Epithelial cell of esophagus (primary cell): ENCODE measurements around the gene HSD17B3.

Experiments used
- DNase-seq: peaks from one replicate; pipeline ENCODE4 v3.0.0; 2010; ENCODE audit warnings: low read depth
- H3K4me3 ChIP-seq: 2 replicates; pipeline ENCODE4 v1.5.1; 2011; ENCODE audit warnings: mild to moderate bottlenecking, low read length, control low read depth
- TF ChIP-seq, protein P1 (sequence below): IDR thresholded peaks from 2 replicates; pipeline ENCODE4 v1.5.1; 2011; ENCODE audit warnings: low read depth, mild to moderate bottlenecking, low read length, control low read depth, inconsistent platforms; ENCODE audit not compliant: insufficient read depth; ENCODE audit errors: missing control alignments

Gene HSD17B3

DNA sequence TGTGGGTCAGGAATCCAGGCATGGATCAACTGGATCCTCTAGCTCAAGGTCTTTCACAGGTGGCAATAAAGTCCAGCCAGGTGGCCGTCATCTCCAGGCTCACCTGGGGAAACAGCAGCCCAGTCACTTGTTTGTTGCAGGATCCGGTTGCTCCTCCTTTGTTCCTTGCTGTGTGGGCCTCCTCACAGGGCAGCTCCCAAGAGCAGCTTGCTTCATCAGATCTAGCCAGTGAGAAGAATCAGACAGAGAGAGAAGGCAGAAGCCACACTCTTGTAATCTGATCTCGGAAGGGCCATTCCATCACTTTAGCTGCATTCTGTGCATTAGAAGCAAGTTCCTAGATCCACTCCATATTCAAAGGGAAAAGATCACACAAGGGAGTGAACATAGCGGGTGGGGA lies 3.2 kb upstream of the HSD17B3 start:
- TF ChIP-seq, protein P1, sequence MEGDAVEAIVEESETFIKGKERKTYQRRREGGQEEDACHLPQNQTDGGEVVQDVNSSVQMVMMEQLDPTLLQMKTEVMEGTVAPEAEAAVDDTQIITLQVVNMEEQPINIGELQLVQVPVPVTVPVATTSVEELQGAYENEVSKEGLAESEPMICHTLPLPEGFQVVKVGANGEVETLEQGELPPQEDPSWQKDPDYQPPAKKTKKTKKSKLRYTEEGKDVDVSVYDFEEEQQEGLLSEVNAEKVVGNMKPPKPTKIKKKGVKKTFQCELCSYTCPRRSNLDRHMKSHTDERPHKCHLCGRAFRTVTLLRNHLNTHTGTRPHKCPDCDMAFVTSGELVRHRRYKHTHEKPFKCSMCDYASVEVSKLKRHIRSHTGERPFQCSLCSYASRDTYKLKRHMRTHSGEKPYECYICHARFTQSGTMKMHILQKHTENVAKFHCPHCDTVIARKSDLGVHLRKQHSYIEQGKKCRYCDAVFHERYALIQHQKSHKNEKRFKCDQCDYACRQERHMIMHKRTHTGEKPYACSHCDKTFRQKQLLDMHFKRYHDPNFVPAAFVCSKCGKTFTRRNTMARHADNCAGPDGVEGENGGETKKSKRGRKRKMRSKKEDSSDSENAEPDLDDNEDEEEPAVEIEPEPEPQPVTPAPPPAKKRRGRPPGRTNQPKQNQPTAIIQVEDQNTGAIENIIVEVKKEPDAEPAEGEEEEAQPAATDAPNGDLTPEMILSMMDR = no peak
- no peak for DNase-seq
- no peak overlapping the region for H3K4me3 ChIP-seq

DNA sequence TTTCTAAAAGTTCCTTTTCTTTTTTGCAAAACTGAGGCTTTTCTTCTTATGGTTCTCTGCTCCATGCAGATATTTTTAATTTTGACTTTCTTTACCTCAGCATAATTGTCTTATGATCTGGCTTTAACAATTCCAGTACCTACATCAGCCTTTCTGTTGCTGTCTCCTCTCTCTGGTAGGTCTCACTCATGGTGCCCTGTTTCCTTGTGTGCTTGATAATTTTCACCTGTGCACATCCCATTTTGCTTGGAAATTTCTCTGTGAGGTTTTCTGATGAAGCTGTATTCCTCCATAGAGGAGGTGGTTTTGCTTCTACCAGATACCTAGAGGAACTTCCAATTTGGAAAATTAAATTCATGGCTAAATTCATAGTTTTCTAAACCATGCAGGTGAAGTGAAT lies 2.3 kb upstream of the HSD17B3 start:
- H3K4me3 ChIP-seq = no peak overlapping the region
- DNase-seq = no peak
- TF ChIP-seq, protein P1 = no peak

DNA sequence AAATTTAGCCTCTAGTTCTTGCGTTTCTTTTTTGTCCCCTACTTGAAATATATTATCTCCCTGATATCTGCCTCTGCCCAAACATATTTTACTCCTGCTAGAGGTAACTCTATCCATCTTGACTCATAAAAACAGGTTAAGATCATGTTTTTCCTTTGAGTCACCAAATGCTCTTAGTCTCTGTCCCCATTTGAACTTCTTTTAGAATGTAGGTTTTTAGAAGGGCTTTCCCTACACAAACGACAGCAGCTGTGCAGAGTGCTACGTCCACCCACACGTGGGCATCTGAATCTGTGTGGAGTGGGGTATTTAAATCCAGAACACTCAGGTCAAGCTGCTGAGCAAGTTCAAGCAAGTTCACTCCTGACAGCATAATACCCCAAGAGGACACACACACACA lies 2.2 kb downstream of the HSD17B3 start:
- peak; percentile 91 for DNase-seq
- TF ChIP-seq, protein P1 = no peak
- no peak overlapping the region for H3K4me3 ChIP-seq

DNA sequence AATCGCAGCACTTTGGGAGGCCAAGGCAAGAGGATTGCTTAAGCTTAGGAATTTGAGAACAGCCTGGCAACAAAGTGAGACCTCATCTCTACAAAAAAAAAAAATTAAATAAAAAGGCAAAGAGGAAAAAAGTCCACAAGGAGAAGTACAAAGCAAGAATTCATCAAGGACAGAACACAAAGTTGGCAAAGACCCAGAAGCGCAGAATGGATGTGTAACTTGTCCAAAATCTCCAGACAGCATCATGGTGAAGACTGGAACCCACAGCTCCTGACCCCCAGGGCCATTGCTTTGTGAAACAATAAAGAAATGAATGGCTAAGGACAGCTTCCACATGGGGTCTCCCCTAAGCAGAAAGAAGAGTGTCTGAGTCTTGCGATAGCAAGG lies 7.8 kb downstream of the HSD17B3 start:
- TF ChIP-seq, protein P1 = no peak
- H3K4me3 ChIP-seq = no peak overlapping the region
- no peak for DNase-seq

DNA sequence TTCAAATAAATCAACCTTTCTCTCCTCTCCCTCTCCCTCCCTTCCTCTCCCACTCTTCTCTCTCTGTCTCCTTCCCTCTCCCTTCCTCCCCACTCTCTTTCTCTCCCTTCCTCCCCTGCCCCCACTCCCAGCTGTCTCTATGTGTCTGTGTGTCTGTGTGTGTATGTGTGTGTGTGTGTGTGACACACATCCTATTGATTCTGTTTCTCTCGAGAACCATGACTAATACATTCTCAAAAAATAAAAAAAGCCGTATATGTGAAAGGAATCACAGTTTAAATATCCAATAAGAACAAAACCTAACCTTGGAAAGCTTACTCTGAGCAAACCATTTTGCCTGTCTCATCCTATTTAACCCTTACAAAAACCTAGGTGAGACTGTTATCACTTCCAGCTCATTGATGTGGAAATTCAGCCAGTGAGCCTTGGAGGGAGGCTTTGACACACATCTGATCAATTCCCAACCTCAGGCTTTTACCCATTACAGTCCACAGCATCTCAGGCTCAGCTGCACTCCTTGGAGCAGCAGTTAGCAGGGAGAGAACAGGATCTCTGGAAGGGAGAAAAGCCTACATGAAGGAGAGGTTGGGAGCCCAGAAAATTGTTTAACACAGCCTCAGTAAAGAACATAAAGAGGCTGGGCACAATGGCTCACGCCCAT lies 8.3 kb downstream of the HSD17B3 start:
- H3K4me3 ChIP-seq = no peak overlapping the region
- DNase-seq = peak; percentile 32
- TF ChIP-seq, protein P1 = no peak

DNA sequence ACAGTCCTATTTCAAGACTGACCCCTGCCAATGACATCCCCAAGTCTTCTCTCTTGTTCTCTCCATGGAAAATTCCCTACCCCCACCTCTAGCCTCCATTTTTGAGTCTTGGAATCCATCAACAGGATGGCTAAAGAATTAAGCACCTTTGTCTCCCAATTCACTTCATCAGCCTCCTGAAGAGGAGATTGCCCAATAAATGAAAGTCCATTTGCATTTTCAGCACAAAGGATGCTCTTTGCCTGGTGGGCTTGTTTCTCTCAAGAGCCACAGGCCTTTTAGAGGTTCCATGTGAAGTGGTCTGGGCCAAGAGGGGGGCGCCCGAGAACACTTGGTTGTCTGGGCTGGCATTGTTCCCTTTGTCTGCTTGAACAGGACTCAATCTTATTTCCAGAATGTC lies 12.6 kb downstream of the HSD17B3 start:
- no peak for DNase-seq
- H3K4me3 ChIP-seq = no peak overlapping the region
- TF ChIP-seq, protein P1 = no peak

DNA sequence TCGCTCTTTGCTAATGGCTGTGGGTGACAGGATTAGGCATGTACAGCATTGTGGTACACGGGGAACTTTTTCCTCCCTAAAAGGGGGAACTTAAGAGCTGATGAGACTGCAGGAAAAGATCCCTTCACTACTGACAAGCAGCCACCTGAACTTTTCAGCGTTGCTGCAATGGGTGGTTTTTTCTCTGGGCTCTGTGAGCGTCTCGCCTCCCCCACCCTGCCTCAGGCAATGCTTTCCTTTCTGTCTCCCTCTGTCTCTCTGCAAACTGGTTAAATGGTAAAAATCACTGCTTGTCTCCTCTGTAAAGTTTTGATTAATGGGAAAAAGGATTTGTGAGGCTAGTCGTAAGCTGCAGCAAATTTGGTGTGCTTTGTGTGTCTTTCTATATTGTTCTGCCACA lies 20.3 kb downstream of the HSD17B3 start:
- TF ChIP-seq, protein P1 = no peak
- H3K4me3 ChIP-seq = no peak overlapping the region
- DNase-seq = no peak
